ENCODE data around the gene RAD51B. TPM values are rescaled to one million over a fixed set of nuclear protein-coding genes. Genes with fewer than 3 reads are reported as not detected.

RAD51B gene
- total RNA-seq, 1 experiment from 2014 or later = 16.7 TPM

GRCh38 chr14:68606176-68606575 is 786.6 kb downstream of the RAD51B start:
- no peak overlapping the region for H3K14ac ChIP-seq (ENCODE audit: insufficient read depth, low read length)
- H2BK5ac ChIP-seq (ENCODE audit: insufficient read length, low read length) = no peak overlapping the region

More at GRCh38 chr14:68606176-68606575, 786.6 kb downstream of the RAD51B start:
- no peaks in the 10 kb centered on the region for H3K23me2 ChIP-seq (ENCODE audit: insufficient read length, low read depth, low read length, poor library complexity, severe bottlenecking)
- TF ChIP-seq CTCF (conservative IDR thresholded peaks at IDR 0.05) = no peak
- H3K56ac ChIP-seq (ENCODE audit: insufficient read length, low read depth, low read length) = no peak overlapping the region
- no peak overlapping the region for H3K4ac ChIP-seq (ENCODE audit: low read depth, low read length)
- no peak overlapping the region for H2BK15ac ChIP-seq (ENCODE audit: low read depth, low read length)
- Mint-ChIP-seq H3K4me3 (no peak overlapping the region), H3K27me3 (ENCODE audit: low read depth) (no peaks in the 10 kb centered on the region), H3K27ac (no peak overlapping the region; a peak in 2 of 7 replicates), H3K36me3 (ENCODE audit: insufficient read depth in 1 of 3, low read depth in 3 of 3) (no peaks in the 10 kb centered on the region; a peak in 1 of 7 replicates), H3K9me3 (peaks cover 4% of the 10 kb centered on the region in 2 experiments; a peak in 3 of 5 replicates), H3K4me1 (peaks cover 25 to 26% of the 10 kb centered on the region in 2 experiments)
- no peaks in the 10 kb centered on the region for H3K9me3 ChIP-seq (ENCODE audit: control insufficient read depth, low read depth, low read length)
- H3K9ac ChIP-seq (ENCODE audit: extremely low read depth, insufficient read length, low read length) = no peak overlapping the region
- no peak overlapping the region for H3K18ac ChIP-seq (ENCODE audit: insufficient read length, low read depth, low read length)
- no peak overlapping the region for H2AFZ ChIP-seq (ENCODE audit: low read length)
- no peaks in the 10 kb centered on the region for H3K79me1 ChIP-seq (ENCODE audit: insufficient read depth, low read depth, low read length, poor library complexity, severe bottlenecking)
- H4K8ac ChIP-seq (replicated peaks; ENCODE audit: insufficient read length, low read depth, low read length) = no peak overlapping the region
- no peak overlapping the region for H4K5ac ChIP-seq (ENCODE audit: insufficient read length, low read depth, low read length)
- no peaks in the 10 kb centered on the region for H3K27me3 ChIP-seq (ENCODE audit: insufficient read depth, low read length)
- H2BK12ac ChIP-seq (ENCODE audit: insufficient read length, low read depth, low read length) = no peak overlapping the region
- no peak overlapping the region for H3T11ph ChIP-seq (ENCODE audit: low read length)
- H2BK120ac ChIP-seq (ENCODE audit: low read depth, low read length, poor library complexity, severe bottlenecking) = no peak overlapping the region
- no peaks in the 10 kb centered on the region for H3K79me2 ChIP-seq (ENCODE audit: insufficient read depth, low read length)
- no peak overlapping the region for H2AK5ac ChIP-seq (ENCODE audit: insufficient read length, low read length)
- H4K91ac ChIP-seq (ENCODE audit: insufficient read length, low read depth, low read length) = no peak overlapping the region
- WGBS (ENCODE audit: extremely low coverage, insufficient read length, low lambda C conversion rate) = no CpG with 5 or more reads among the region's 3 CpGs
- no peak overlapping the region for H3K27ac ChIP-seq (ENCODE audit: insufficient read length, low read depth, low read length)
- DNase-seq = no peak
- H3K4me2 ChIP-seq (ENCODE audit: insufficient read depth, insufficient read length, low read length) = no peak overlapping the region
- no peaks in the 10 kb centered on the region for H4K20me1 ChIP-seq (ENCODE audit: control insufficient read depth, insufficient read depth, insufficient read length)
- no peaks in the 10 kb centered on the region; the same call in 1 of the 2 replicates for H3K4me1 ChIP-seq (ENCODE audit: insufficient read depth, low read length)
- H2BK20ac ChIP-seq (ENCODE audit: low read depth, low read length, poor library complexity, severe bottlenecking) = no peak overlapping the region
- no peak overlapping the region for H3K23ac ChIP-seq (ENCODE audit: insufficient read length, low read depth, low read length)
